Measurements from ENCODE around the gene N4BP2L2. TPM values are rescaled to one million over a fixed set of nuclear protein-coding genes. Genes with fewer than 3 reads are reported as not detected.

N4BP2L2 gene
- total and polyA plus RNA-seq, 2 of the 13 experiments (the other 11 are each of a cell fraction or from before 2014, with no cell fraction given): 58.9 to 81.2 TPM

DNA sequence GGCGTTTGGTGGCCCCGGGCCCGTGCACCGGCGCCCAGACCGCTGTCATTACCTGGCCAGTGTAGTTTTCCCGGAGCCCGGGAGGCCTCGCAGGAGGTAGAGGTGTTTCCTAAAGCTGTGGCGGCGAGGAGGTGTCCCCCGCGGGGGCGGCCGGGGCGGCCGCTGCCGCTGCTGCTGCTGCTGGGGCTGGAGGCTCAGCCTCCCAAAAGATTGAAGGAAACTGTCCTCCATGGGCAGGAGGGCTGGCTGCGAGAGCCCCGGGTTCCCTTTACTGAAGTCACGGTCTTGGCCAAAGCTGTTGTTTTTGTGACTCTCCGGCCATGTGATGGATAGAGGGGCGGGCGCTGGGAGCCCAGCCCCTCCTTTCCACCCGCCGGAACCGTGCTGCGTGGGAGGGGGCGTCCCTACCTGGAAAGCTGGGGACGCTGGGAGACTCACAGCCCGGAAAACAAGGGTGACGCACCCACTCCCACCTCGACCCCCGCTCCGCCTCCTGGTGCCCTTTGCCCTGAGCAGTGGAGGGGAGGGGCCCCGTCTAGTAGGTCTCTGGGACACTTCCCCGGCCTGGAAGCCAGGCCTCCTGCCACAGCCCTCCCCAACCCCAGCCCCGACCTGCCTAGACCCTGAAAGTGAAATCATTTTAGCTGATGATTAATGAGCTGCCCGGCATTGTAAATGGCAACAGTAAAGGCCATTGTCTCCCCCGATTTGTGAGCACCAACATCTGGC, 110.6 kb downstream of the N4BP2L2 start, which contains the start of gene N4BP2L1:
Gene N4BP2L1, minus strand, starts transcription at position 279 of the 729 bp plus-strand sequence. Its CDS starts 48 bp downstream, at position 231.
- BruUV-seq (replicated peaks): no TSS peak
- intact Hi-C loops (cut with micrococcal nuclease; ENCODE audit: unreplicated experiment): loop anchor here (2.0 to 10.0 kb wide), 2 partner anchors 15 to 107 kb away; partner anchors contain the start of gene N4BP2L2
- Histone ChIP-seq H3K27ac (ENCODE audit: extremely low read length, insufficient read depth, low read length) (peak within 1 kb of the TSS; percentile 94), H2AFZ (ENCODE audit: low read length) (peak within 1 kb of the TSS; percentile 18), H3K9me3 (ENCODE audit: low read length) (no peaks in the 10 kb centered on the region), H3K4me1 (ENCODE audit: insufficient read depth, low read length) (peaks cover 64% of the 10 kb centered on the region), H4K20me1 (ENCODE audit: insufficient read depth, low read length) (peaks cover 27% of the 10 kb centered on the region; the same call in 1 of the 2 replicates), H3K36me3 (replicated peaks in 1 of 2; ENCODE audit: control insufficient read depth in 1 of 2, insufficient read depth in 2 of 2, low read length in 2 of 2) (peaks cover 0 to 3% of the 10 kb centered on the region in 2 experiments; a peak in 3 of 5 replicates), H3K27me3 (ENCODE audit: control insufficient read depth in 1 of 2, insufficient read depth in 2 of 2, low read length in 2 of 2) (no peaks in the 10 kb centered on the region; a peak in 1 of 5 replicates), H3K79me2 (ENCODE audit: insufficient read depth, low read length) (peaks cover 37% of the 10 kb centered on the region), H3K9ac (ENCODE audit: insufficient read depth, low read depth, low read length) (peak within 1 kb of the TSS; percentile 89), H3K4me3 (replicated peaks in 1 of 3; ENCODE audit: insufficient read depth in 1 of 3, low read depth in 2 of 3, low read length in 3 of 3) (peak within 1 kb of the TSS; percentile 76 to 90 (median 85)), H3K4me2 (ENCODE audit: low read depth, low read length) (peak within 1 kb of the TSS; percentile 97)
- in situ Hi-C loops (cut with HindIII; ENCODE audit: extremely low pct_ligation_motif_present, low pct_unique_long_range_greater_than_20kb): loop anchor here (25.0 kb wide), 1 partner anchor 391 kb away; the partner anchor contains the start of gene FRY
- ATAC-seq (peak; percentile 94), FAIRE-seq (peak; percentile 80), DNase-seq (ENCODE audit: low spot score) (peak; percentile 96)
- ChIA-PET POLR2A (interaction anchor here (0.7 to 2.7 kb wide), 15 partner anchors 9 to 1215 kb away, joined by 3 to 19 read pairs (median 4); partner anchors contain the start of genes BRCA2, N4BP2L2, PDS5B and ZAR1L), CTCF (ENCODE audit: low intra/inter-chr PET ratio, low total read pairs) (no interaction called here)
- 0% methylated on average over 11 of the region's 40 CpGs for WGBS (ENCODE audit: low lambda C conversion rate)
- TF ChIP-seq ZBTB38 (CRISPR knock-in tag; IDR thresholded peaks at IDR 0.05) (no peak; the same call in 1 of the 2 replicates), ZNF747 (CRISPR knock-in tag; IDR thresholded peaks at IDR 0.05; ENCODE audit: borderline replicate concordance) (0 out of 2 replicates have a peak, but pooled peaks have one; percentile 42), NR2C2 (CRISPR knock-in tag; IDR thresholded peaks at IDR 0.05; ENCODE audit: borderline replicate concordance) (peak; percentile 91), ZBTB20 (CRISPR knock-in tag; IDR thresholded peaks at IDR 0.05; ENCODE audit: borderline replicate concordance, low read depth) (peak; percentile 66; the same call in 1 of the 2 replicates), SALL1 (CRISPR knock-in tag; IDR thresholded peaks at IDR 0.05) (peak; percentile 93), TARDBP (CRISPR knock-in tag; IDR thresholded peaks at IDR 0.05) (peak; percentile 91), ZFP37 (CRISPR knock-in tag; IDR thresholded peaks at IDR 0.05; ENCODE audit: borderline replicate concordance) (no peak), HNRNPL (IDR thresholded peaks at IDR 0.05; ENCODE audit: low read depth, low read length) (no peak), ETV5 (CRISPR knock-in tag; IDR thresholded peaks at IDR 0.05; ENCODE audit: borderline replicate concordance) (peak; percentile 89), TBP (CRISPR knock-in tag; IDR thresholded peaks at IDR 0.05) (no peak), ZNF501 (CRISPR knock-in tag; IDR thresholded peaks at IDR 0.05) (peak; percentile 43; the same call in 1 of the 2 replicates), ZNF788 (CRISPR knock-in tag; IDR thresholded peaks at IDR 0.05; ENCODE audit: borderline replicate concordance) (peak; percentile 93), ZNF557 (CRISPR knock-in tag; IDR thresholded peaks at IDR 0.05) (0 out of 2 replicates have a peak, but pooled peaks have one; percentile 24)
- TF ChIP-seq, protein P1, sequence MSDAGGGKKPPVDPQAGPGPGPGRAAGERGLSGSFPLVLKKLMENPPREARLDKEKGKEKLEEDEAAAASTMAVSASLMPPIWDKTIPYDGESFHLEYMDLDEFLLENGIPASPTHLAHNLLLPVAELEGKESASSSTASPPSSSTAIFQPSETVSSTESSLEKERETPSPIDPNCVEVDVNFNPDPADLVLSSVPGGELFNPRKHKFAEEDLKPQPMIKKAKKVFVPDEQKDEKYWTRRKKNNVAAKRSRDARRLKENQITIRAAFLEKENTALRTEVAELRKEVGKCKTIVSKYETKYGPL (CRISPR knock-in tag; IDR thresholded peaks at IDR 0.05): no peak
- TF ChIP-seq, protein P2, sequence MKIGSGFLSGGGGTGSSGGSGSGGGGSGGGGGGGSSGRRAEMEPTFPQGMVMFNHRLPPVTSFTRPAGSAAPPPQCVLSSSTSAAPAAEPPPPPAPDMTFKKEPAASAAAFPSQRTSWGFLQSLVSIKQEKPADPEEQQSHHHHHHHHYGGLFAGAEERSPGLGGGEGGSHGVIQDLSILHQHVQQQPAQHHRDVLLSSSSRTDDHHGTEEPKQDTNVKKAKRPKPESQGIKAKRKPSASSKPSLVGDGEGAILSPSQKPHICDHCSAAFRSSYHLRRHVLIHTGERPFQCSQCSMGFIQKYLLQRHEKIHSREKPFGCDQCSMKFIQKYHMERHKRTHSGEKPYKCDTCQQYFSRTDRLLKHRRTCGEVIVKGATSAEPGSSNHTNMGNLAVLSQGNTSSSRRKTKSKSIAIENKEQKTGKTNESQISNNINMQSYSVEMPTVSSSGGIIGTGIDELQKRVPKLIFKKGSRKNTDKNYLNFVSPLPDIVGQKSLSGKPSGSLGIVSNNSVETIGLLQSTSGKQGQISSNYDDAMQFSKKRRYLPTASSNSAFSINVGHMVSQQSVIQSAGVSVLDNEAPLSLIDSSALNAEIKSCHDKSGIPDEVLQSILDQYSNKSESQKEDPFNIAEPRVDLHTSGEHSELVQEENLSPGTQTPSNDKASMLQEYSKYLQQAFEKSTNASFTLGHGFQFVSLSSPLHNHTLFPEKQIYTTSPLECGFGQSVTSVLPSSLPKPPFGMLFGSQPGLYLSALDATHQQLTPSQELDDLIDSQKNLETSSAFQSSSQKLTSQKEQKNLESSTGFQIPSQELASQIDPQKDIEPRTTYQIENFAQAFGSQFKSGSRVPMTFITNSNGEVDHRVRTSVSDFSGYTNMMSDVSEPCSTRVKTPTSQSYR (CRISPR knock-in tag; IDR thresholded peaks at IDR 0.05; ENCODE audit: borderline replicate concordance): peak; percentile 64
- TF ChIP-seq, protein P3, sequence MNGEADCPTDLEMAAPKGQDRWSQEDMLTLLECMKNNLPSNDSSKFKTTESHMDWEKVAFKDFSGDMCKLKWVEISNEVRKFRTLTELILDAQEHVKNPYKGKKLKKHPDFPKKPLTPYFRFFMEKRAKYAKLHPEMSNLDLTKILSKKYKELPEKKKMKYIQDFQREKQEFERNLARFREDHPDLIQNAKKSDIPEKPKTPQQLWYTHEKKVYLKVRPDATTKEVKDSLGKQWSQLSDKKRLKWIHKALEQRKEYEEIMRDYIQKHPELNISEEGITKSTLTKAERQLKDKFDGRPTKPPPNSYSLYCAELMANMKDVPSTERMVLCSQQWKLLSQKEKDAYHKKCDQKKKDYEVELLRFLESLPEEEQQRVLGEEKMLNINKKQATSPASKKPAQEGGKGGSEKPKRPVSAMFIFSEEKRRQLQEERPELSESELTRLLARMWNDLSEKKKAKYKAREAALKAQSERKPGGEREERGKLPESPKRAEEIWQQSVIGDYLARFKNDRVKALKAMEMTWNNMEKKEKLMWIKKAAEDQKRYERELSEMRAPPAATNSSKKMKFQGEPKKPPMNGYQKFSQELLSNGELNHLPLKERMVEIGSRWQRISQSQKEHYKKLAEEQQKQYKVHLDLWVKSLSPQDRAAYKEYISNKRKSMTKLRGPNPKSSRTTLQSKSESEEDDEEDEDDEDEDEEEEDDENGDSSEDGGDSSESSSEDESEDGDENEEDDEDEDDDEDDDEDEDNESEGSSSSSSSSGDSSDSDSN (CRISPR knock-in tag; IDR thresholded peaks at IDR 0.05): peak; percentile 44
- TF ChIP-seq, protein P4, sequence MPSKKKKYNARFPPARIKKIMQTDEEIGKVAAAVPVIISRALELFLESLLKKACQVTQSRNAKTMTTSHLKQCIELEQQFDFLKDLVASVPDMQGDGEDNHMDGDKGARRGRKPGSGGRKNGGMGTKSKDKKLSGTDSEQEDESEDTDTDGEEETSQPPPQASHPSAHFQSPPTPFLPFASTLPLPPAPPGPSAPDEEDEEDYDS (CRISPR knock-in tag; IDR thresholded peaks at IDR 0.05): peak; percentile 95
